Activated T-cell treated with anti-CD3 and anti-CD28 coated beads for 24 hours (primary cell): ENCODE data around the gene TGFB1.

Experiments used
- DNase-seq: peaks from one replicate; pipeline ENCODE4 v3.0.0-alpha.2; 2020; ENCODE audit warnings: low read depth

The TGFB1 gene

DNA sequence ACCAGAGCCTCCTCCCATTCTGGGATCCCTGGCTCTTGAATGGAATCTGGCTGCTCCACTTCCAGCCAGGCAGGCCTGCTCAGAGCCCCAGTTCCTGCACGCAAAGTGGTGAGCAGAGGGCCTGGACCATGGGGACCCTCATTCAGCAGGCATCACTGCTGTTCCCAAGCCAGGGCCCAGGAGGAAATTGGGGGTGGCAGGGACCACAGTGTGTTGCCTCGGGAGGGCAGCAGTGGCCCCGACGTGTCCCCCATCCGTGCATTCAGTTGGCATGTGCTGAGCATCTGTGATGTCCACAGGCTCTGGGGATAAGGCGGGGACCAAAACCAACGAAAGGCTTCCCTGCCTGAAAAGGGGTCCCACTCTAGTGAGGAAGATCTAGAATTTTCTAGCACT, 32.5 kb downstream of the TGFB1 start:
- DNase-seq = no peak

DNA sequence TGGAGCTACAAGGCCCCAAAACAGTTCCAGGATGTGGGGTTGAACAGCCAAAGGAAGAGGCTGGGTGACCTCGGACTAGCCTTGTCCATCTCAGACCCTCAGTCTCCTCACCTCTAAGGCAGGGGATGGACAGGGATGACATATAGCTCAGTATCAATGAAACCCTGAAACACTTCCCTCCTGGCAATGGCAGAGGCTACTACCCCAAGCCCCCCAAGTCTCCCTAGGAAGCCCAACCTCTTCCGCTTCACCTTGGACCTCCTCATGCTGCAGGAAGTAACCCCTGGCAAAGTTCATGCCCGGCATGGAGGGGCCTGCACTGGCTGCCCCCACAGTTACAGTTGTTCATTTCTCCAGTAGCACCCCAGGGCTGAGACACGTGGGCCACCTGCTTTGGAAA, 33.2 kb downstream of the TGFB1 start:
- no peak for DNase-seq

DNA sequence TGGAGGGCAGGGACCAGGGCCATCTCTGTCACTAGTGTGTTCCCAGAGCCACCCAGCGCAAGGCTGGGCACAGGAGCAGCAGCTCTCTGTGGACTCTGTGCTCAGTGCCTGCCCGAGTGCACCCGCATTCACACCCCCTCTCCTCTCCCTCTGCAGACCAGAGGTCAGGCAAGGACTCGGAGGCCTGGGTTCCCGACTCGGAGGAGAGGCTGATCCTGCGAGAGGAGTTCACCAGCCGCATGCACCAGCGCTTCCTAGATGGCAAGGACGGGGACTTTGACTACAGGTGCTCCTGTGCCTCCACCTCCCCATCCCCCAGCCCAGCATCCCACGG, 33.6 kb downstream of the TGFB1 start:
- no peak for DNase-seq

DNA sequence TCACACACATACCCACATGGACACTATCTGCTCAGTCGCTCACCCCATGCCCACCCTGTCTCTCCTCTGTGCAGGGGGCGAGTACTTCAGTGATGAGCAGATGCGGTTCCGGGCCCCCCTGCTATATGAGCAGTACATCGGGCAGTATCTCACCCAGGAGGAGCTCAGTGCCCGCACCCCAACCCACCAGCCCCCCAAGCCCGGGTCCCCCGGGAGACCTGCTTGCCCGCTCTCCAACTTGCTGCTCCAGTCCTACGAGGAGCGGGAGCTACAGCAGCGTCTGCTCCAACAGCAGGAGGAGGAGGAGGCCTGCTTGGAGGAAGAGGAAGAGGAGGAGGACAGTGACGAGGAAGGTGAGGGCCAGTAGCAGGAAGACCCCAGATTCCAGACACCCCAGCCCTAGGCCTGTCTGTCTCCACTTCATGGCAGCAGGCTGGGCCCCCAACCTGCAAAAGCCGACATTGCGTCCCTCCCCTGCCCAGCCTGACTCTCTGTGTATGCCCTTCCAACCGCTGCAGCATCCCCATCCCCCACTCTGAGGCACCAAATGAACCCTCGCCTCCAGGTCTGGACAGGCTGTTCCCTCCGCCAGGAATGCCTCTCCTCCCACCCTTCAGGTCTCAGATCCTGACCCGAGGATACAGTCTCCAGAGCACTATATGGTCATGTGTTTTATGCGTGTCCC, 34.1 kb downstream of the TGFB1 start:
- DNase-seq = no peak

DNA sequence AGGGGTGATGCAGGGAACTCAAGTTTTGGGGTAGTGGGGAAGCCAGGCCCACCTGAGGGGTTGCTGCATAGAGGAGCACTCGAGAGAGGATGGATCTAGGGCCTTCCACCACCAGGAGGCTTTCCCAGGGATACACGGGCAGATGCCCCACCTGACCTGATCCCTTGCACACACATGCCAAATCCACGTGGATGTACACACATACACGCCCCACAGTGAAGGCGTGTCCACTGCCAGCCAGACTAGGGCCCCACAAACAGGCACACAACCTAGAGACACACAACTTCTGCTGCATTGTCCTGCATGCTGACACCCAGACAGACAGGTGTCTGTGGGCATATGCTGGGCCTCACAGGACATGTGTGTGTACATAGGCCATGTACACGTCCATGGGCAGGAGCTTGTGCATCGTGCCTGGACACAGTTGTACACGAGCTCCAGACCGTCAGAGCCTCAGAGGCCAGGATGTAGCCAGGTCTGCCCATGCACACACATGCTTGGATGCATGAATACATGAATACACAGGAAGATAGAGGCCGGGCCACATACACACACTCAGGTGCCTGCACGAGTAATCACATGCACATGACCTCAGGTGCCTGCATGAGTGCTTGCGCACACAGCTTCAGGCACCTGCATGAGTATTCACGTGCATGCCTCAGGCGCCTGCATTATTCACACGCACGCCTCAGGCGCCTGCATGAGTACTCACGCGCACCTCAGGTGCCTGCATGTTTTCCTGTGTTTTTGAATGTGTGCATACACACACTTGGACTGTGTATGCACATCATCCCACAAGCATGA, 34.8 kb downstream of the TGFB1 start:
- DNase-seq = no peak

DNA sequence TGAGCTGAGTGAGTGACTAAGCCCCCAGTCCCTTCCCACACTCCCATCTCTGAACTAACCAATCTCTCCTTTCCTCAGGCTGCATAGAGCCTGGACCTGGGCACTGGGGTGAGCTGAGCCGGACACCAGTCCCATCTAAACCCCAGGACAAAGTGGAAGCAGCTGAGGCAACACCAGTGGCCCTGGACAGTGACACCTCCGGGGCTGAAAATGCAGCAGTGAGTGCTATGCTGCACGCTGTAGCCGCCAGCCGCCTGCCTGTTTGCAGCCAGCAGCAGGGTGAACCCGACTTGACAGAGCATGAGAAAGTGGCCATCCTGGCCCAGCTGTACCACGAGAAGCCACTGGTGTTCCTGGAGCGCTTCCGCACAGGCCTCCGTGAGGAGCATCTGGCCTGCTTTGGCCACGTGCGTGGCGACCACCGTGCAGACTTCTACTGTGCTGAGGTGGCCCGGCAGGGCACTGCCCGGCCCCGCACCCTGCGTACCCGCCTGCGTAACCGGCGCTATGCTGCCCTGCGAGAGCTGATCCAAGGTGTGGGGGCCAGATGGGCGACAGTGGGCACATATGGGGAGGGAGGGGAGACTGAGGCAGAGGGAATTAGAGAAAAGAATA, 37.3 kb downstream of the TGFB1 start:
- DNase-seq = no peak

DNA sequence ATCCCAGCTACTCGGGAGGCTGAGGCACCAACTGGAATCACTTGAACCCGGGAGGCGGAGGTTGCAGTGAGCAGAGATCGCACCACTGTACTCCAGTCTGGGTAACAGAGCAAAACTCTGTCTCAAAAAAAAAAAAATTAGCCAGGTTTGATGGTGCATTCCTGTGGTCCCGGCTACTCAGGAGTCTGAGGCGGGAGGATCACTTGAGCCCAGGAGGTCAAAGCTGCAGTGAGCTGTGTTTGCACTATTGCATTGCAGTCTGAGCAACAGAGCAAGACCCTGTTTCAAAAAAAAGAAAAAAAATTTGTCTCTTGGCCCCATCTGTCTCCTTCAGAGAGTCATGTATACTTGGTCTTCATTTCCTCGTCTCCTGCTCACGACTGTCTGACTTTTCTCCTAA, 42.1 kb downstream of the TGFB1 start:
- DNase-seq = no peak

DNA sequence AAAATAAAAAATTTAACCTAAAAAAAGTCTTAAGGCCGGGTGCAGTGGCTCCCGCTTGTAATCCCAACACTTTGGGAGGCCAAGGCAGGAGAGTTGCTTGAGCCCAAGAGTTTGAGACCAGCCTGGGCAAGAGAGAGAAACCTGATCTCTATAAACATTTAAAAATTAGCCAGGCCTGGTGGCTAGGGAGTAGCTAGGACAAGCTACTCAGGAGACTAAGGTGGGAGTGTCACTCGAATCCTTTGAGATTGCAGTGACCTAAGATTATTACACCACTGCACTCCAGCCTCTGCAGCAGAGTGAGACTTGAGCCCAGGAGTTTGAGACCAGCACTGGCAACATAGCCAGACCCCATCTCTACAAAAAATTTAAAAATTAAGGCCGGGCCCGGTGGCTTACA, 42.6 kb downstream of the TGFB1 start:
- no peak for DNase-seq

DNA sequence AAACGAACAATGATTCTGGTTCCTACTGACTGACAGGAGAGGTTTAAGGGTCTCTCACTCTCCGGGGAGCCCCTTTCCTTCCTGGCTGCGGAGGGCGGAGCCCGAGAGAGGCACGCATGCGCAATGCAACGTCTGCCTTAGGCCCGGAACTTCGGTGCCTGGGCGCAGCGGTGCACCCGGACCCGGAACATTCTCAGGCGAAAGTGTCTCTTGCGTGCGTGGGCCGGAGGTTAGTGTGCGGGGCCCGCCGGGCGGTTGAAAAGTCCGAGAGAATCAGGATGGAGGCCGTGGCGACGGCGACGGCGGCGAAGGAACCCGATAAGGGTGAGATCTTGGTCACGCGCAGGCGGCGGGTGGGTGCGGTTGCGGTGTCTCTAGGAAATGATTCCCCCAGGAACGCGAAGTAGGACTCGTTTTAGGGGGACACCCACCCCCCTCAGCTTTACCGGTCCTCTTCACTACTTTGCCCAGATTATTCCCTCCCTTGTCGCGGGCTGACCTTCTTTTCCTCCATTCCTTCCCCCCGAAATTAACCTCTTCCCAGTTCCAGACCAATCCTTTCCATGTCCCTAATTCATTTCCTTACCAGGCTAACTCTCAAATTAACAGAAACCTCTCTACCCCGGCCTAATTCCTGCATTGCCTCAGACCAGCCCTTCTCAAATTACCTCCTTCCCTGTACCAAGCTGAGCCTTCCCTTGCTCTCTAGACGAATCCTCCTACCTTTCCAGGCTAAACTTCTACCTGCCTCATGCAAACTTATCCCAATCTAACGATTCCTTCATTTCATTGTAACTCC, 43.5 kb downstream of the TGFB1 start, which contains the start of gene CCDC97:
Gene CCDC97, plus strand, starts transcription at position 140 of the 799 bp plus-strand sequence. Its CDS starts 139 bp downstream, at position 279.
- peak; percentile 81 for DNase-seq

DNA sequence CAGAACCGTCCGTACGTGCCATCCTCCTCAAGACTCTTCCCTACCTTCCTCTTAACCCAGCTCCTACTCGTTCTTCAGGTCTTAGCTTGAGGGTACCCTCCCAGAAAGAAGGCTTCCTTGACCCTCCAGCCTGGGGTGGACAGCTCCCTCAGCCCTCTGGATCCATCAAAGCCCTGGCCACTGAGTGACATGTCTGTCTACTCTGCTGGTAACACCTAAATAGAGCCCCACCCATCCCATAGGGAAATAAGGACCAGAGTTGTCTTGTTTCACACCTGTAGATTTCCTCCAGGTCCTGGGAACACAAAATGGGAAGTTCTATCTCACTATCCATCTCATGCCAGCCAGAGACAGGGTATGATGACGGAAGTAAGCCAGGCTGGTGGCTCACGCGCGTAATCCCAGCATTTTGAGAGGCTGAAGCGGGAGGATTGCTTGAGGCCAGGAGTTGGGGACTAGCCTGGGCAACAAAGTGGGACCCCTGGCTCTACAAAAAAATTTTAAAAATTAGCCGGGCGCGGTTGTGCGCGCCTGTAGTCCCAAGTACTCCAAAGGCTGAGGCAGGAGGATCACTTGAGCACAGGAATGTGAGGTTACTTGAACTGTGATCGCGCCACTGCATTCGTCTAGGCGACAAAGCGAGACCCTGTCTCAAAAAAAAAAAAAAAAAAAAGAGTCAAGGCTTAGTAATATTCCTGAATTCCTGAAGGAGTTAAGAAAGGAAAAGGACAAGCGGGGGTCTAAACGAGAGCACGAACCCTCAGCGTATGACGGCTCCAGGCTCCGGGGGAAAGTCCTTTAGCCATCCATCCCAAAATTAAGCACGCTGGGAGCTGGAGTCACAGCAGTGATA, 44.3 kb downstream of the TGFB1 start:
- DNase-seq = no peak

DNA sequence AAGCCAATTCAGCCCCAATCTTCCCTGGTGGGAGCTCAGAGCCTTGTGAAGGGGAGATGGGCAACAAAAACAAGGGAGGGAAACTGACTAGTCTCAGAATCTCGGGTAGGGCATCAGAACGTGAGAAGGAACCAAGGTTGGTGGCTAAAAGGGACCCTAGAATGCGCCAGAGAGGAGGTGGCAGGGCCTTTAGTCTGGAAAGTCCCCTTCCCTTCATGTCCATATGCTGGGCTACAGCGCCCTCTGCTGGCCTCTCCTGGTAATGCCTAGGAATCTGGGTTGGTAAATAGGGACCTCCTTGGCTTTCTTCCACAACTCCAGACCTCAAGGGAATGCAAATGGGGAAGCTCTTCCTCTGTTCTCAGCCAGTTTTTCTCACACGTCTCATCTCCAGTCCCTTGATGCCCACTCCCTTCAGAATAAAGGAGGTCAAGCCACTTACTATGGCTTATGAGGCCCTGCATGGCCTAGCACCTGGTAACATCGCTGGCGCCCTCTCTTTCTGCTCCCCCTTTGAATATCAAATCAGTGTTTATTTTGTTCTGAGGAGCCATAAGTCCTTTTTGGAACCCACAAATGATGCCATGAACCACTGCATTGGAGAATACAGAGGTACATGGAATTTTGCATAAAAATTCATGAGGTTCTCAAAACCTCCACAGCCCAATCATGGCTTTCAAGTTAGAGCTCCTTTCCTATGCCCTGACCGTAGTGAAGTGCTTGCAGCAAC, 45.1 kb downstream of the TGFB1 start:
- peak; percentile 91 for DNase-seq

DNA sequence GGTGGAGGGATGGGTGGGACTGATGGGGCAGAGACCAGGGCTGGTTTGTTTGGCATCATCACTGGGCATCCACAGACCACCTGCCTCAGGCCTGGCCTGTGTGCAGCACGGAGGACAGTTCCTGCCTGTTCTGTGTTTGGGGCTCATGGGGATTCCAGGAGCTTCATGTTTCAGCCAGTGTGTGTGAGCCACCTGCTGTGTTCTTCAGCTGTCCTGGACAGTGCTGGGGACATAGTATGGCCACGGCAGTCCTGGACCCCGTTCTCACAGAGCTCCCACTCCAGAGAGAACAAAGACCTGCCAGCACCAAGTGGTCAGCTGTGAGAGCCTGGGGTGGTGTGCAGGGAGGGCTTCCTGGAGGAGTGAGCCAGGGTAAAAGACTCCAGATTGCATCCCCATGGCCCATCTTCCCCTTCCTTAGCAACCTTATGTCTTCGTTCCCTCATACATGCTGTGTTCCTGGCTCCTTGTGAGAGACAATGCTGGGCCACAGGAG, 45.7 kb downstream of the TGFB1 start:
- no peak for DNase-seq

DNA sequence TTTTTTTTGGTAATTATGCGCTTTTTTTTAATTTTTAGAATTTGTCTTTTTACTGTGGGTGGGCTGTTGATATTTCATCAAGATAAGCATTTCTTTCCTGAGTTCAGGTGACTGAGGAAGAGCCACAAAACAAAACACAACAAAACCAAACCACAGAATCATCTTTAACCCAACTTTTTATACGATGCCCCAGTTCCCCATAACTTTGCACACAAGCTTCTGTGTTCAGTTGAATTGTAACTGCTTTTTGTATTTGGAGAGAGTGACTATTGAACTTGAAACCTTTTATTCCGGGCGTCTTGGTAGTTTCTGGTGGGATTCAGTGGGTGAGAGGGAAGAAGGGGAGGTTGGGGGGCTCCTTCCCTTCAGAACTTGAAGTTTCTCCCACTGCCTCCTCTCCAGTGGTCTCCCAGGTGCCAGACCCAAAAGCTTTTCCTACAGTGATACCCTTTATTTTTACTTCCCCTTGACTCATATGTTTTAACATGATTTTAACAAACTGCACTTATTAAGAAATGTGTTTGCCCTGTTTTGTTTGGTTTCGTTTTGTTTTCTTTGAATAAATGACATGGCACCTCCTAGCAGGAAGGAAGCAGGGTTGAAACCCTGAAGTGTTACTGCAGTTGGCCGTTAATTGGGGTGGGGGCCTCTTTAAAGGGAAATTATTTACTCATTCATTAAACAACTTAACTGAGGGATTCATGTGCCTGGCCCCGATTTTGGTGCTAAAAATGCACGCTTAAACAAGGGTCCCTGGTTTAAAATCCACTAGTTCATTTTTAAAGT, 46.4 kb downstream of the TGFB1 start:
- no peak for DNase-seq

DNA sequence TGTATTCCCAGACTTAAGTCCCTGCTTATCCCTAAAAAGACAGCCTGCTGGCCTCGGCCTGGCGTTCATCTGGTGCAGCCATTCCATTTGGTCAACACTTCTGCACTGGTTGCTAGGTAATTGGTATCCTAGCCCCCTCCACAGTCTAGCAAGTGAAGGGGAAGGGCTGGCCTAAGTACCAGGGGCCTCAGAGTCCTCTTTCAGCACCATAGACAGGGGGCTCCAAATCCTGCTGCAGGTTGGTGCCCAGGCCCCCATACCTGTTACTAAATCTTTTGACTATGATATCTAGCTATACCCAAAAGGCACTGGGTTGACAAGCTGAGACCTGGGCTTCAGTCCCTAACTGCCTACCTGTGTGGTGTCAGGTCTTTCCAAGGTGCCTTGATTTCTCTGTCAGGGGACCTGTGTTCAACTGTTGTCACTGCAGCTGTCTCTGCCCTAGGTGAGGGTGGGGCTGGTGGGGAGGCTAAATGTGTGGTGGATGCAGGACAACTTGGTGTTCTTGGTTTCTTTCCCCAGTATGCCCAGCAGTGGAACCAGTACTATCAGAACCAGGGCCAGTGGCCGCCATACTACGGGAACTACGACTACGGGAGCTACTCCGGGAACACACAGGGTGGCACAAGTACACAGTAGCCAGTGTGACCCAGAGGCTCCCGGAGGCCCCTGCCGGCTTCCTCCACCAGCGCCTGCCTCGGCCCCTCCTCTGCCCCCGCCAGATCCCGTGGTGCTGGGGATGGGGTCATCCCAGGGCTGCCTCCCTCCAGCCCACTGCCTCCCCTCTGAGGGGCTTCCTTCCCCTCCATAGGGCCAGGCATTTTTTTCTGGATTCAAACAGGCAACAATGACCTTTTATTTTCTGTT, 47.6 kb downstream of the TGFB1 start:
- DNase-seq = no peak

DNA sequence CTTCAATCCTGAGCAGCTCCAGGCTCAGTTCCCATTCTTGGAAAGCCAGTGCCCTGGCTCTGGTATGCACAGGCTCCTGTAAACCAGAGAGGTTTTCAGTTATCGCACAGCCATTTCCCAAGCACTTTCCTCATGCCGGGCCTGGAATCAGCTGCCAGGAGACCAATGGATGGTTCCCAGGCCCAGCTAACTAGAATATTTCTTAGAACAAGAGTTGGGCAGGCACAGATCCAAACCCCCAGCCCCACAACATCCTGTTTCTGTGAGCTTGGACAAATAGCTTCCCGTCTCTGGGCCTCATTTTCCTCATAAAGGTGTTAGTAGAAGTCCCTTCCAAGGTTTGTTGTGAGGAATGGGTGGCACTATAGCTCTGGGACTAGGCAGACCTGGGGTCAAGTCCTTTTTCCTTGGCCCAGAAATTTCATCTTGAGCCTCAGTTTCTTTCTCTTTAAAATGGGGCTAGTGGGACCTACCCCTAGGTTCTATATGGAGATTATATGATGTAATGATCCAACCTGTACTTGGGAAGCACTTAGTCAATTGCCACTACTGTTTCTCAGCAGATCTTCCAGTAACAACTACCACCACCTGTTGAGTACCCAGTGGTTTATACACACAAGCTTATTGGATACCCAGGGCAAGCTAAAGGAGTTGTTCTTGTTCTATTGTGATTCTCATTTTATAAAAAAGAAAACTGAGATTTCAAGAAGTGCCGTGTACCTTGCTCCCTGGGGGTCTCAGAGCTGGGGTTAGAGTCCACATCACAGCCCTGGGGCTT, 48.8 kb downstream of the TGFB1 start:
- no peak for DNase-seq

DNA sequence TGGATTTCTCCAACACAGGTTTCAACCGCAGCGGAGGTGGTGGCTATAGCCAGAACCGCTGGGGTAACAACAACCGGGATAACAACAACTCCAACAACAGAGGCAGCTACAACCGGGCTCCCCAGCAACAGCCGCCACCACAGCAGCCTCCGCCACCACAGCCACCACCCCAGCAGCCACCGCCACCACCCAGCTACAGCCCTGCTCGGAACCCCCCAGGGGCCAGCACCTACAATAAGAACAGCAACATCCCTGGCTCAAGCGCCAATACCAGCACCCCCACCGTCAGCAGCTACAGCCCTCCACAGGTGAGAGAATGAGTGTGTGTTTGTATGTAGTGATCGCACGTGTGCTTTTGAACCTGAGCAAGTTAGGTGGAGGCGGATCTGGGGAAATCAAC, 49.8 kb downstream of the TGFB1 start:
- no peak for DNase-seq

DNA sequence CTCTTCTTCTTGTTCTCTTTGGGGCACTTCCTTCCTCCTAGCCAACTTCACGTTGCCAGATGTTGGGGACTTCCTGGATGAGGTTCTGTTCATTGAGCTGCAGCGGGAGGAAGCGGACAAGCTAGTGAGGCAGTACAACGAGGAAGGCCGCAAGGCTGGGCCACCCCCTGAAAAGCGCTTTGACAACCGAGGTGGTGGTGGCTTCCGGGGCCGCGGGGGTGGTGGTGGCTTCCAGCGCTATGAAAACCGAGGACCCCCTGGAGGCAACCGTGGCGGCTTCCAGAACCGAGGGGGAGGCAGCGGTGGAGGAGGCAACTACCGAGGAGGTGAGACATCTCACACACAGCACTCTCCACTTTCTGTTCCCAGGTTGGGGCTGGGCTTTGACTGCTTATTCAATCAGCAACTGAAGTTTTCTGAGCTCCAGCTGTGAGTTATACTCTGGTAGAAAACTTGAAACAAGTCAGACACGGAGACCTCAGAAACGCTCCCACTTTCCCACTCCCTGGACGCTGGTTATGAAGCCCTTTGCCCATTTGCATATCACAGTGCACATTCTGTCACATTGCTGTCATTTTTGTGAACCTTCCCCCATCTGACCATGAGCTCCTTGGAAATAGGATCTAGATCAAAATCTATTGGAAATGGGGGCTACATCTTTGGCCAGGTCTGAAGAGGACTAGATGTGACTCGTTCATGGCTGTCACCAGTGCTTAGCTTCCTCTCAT, 50.9 kb downstream of the TGFB1 start:
- DNase-seq = peak; percentile 64
